ENCODE measurements around the gene DCBLD2.

GRCh38 chr3:98827221-98827920, 74.1 kb downstream of the DCBLD2 start:
- TF ChIP-seq CTCF (conservative IDR thresholded peaks at IDR 0.05) = no peak
- no peak for TF ChIP-seq EZH2 (IDR thresholded peaks at IDR 0.05; ENCODE audit: low read depth)
